GM23248 (cell line): ENCODE measurements around the gene PPP1R16B.

ENCODE experiments used
- EZH2 ChIP-seq: fragments of 200-600 bp; sonication (generic); IDR thresholded peaks from 2 replicates; pipeline ENCODE4 v1.6.1; 2018; ENCODE audit warnings: antibody characterized with exemption, mild to moderate bottlenecking; ENCODE audit not compliant: insufficient read depth, poor library complexity, severe bottlenecking
- EZH2phosphoT487 ChIP-seq: fragments of 200-600 bp; sonication (generic); IDR thresholded peaks from 2 replicates; pipeline ENCODE4 v1.6.1; 2018; ENCODE audit warnings: antibody characterized with exemption, moderate library complexity, mild to moderate bottlenecking, low read depth; ENCODE audit not compliant: insufficient read depth

- TF ChIP-seq EZH2 (no peak), EZH2phosphoT487 (no peak)
These were observed 35.9 kb upstream of the PPP1R16B start for GRCh38 chr20:38769376-38770295.
